Activated CD4-positive, alpha-beta T cell treated with anti-CD3 and anti-CD28 coated beads, Interleukin-2, amount 50 U/mL, for 48 hours (primary cell): ENCODE data around the gene ZNF844.
A peak's percentile ranks its signal among the peaks of the same experiment; 100 is the strongest.
"Not testable (repeated sequence)": the region's sequence is repeated elsewhere in the genome, so short reads cannot be mapped to it uniquely, and the experiment has no call there.

Experiments used
- DNase-seq, 2 experiments: peaks; one replicate each; pipeline ENCODE4 v3.0.0-alpha.2; 2020

The ZNF844 gene

DNA sequence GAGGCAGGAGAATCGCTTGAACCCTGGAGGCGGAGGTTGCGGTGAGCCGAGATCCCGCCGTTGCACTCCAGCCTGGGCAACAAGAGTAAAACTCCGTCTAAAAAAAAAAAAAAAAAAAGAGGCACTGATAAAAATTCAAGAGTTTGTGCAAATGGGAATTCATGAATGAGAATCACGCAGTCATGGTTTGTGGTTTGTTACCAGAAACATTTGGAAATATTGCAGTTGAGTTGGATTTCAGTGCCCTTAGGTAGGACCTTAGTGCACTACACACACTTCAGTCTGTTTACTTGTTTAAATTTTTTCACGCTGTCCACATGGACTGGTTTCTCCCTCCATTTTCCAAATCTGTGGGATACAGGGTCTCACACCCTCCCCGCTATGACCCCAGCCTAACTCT is 28.4 kb downstream of the ZNF844 start:
- DNase-seq = no peak

DNA sequence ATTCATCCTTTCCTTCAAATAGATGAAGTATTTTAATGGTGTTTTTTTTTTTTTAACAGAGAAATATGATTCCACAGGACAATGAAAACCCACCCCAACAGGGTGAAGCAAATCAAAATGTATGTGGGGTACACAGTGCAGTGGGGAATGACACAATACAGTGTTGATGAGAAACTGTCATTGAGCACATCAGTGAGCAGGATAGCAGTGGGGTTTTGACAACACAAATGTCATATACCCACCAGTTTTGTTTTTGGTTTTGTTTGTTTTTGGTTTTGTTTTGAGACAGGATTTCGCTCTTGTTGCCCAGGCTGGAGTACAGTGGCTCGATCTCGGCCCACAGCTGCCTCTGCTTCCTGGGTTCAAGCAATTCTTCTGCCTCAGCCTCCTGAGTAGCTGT is 29.2 kb downstream of the ZNF844 start:
- DNase-seq = no peak

DNA sequence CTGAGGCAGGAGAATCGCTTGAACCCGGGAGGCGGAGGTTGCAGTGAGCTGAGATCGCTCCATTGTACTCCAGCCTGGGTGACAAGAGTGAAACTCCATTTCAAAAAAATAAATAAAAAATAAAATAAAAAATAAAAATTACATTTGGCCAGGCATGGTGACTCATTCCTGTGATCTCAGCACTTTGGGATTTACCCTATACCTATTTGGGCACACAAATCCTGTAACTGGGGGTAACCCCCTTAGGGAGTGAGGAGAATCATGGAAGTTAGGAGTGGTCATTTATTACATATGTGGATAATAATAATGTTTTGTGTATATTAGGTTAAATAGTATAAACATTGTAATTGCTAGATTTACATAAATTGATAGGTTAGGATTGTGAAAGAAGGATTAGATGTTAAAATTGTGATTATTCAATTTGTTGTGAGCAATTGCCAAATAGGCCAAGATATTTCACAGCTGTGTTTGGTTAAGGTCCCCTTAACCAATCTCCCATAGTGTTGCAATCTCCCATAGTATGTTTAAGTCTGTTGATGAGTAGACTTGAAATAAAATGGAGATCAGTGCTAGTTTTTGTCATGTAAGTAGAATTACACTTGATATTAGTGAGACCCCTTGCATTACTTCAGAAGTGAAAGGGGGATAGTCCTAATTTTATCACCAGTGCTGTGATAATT is 30.7 kb downstream of the ZNF844 start:
- no peak for DNase-seq

DNA sequence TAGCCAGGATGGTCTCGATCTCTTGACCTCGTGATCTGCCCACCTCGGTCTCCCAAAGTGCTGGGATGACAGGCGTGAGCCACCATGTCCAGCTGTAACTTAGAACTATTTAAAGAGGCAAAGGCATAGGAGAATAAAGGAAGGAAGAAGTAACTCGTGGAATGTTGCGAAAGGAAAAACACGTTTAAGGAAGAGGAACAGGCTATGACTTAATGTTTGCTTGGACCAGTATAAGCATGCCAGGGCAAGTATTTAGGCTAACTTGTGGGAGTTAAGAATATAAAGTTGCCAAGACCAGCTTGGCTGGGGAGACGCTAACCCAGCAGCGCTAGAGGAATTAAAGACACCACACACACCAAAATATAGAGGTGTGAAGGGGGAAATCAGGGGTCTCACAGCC is 33.5 kb downstream of the ZNF844 start:
- no peak for DNase-seq

DNA sequence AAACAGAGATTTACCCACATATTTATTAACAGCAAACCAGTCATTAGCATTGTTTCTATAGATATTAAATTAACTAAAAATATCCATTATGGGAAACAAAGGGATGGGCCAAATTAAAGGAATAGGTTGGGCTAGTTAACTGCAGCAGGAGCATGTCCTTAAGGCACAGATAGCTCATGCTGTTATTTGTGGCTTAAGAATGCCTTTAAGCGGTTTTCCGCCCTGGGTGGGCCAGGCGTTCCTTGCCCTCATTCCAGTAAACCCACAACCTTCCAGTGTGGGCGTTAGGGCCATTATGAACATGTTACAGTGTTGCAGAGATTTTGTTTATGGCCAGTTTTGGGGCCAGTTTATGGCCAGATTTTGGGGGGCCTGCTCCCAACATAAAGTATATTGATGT is 39.4 kb downstream of the ZNF844 start:
- not testable (repeated sequence) for DNase-seq

DNA sequence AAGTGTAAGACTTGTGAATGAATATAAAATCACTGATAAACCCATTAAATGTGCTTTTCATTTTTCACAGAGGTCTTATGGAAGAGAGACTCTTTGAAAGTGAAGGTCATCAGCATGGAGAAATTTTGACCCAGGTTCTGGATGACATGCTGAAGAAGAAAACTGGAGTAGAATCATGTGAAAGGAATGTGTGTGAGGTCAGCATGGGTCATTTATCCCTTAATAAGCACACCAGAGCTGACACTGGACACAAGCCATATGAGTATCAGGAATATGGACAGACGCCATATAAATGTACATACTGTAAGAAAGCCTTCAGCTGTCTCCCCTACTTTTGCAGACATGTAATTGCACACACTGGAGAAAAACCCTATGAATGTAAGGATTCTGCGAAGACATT is 46.6 kb downstream of the ZNF844 start:
- DNase-seq = no peak

DNA sequence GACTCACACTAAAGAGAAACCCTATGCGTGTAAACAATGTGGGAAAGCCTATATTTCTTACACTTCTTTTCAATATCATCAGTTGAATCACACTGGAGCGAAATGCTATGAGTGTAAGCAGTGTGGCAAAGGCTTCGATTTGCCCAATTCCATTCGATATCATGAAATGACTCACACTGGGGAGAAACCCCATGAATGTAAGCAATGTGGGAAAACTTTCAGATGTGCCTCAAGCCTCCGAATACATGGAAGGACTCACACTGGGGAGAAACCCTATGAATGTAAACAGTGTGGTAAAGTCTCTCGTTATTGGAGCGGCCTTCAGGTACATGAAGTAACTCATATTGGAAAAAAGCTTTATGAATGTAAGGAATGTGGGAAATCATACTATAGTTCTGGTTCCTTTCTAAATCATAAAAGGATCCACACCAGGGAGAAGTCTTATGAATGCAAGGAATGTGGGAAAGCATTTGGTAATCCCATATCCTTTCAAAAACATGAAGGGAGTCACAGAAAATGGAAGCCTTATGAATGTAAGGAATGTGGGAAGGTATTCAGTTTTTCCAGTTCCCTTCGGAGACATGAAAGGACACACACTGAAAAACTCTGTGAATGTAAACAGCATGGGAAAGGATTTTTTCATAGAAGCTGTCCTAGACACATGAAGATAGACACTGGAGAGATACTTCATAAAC is 47.6 kb downstream of the ZNF844 start:
- no peak for DNase-seq

DNA sequence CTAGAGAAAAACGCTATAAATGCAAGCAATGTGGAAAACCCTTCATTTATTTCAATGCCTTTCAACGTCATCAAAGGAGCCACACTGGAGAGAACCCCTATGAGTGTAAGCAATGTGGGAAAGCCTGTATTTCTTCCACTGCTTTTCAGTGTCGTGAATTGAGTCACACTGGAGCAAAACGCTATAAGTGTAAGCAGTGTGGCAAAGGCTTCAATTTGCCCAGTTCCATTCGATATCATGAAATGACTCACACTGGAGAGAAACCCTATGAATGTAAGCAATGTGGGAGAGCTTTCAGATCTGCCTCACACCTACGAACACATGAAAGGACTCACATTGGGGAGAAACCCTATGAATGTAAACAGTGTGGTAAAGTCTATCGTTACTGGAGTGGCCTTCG is 48.2 kb downstream of the ZNF844 start:
- DNase-seq = peak in 1 of 2 experiments; percentile 25

DNA sequence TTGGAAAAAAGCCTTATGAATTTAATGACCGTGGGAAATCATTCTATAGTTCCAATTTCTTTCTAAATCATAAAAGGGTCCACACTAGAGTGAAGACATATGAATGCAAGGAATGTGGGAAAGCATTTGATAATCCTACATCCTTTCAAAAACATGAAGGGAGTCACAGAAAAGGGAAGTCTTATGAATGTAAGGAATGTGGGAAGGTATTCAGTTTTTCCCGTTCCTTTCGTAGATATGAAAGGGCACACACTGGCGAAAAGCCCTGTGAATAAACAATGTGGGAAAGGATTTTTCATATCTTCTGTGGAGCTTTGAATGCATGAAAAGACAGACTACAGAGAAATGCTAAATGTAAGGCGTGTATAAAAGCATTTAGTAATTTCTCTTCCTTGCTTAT is 48.6 kb downstream of the ZNF844 start:
- no peak for DNase-seq

DNA sequence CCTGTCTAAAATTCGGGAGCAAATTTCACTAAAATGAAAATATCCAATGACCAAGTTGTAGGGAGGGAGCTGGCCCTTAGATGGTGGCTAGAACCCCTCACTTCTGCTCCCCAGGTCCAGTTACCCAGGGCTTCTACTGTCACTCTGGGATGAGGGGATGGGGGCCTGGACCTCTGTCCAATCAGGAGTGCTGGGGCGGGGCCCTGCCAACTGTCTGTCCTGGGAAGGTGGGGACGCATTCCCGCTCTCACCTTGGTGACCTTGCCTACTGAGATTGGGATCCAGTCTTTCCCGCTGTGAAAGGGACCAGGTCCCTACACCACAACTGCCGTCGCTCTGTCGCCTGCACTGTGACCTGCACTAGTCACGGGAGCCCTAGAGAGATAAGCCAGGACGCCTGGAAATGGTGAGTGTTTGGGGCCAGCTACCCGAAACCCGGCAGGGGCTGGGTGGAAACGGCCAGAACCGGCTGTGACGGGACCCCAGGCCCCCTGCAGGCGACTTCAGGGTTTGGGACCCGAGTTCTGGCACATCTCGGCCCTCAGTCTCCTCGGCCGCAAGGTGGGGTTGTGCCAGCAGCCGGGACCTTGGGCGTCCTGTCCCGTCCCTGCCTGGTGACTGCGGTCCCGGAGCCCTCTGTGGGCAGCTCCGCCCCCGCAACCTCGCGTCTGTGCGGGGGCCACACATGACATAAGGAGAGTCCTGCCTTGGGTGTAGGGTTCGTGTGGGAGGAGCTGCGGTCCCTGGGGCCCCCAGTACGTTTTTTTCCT is 52.9 kb downstream of the ZNF844 start:
- no peak for DNase-seq

DNA sequence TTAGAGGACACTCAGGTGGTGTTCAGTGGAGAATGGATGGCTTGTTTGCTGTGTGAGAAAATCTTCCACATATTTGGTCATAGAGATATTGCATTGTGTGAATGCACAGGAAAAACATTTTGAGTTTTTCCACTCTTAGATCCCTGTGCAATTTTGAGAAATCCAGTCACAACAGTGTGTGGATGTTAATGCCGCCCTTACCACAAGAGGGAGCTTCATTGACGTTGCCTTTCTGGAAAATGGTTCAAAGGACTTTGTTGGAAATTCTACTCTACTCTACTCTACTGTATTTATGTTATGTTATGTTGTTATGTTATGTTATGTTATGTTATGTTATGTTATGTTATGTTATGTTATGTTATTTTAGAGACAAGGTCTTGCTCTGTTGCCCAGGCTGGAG is 62.2 kb downstream of the ZNF844 start:
- peak in 1 of 2 experiments; percentile 27 for DNase-seq
